SU-DHL-6 (cell line): Measurements from ENCODE around the gene WWP2.

Experiments
- H2AFZ ChIP-seq: fragments of 200-600 bp; sonication (generic); 2 replicates; pipeline ENCODE4 v1.6.1; 2014; ENCODE audit warnings: low read depth, mild to moderate bottlenecking, moderate library complexity, mixed read lengths, antibody characterized with exemption, low read length; ENCODE audit not compliant: severe bottlenecking
- H3F3A ChIP-seq: fragments of 200-600 bp; shearing (Covaris generic); 2 replicates; pipeline ENCODE4 v1.6.0; 2016; ENCODE audit warnings: antibody characterized with exemption, mild to moderate bottlenecking; ENCODE audit not compliant: insufficient read depth
- H3K27ac ChIP-seq: fragments of 200-600 bp; sonication (generic); 2 replicates; pipeline ENCODE4 v1.5.1; 2016; ENCODE audit warnings: low read depth, mild to moderate bottlenecking, low read length, moderate library complexity, mixed read lengths
- H3K27me3 ChIP-seq: fragments of 200-600 bp; sonication (generic), shearing (Covaris generic); 2 replicates; pipeline ENCODE4 v1.6.0; 2014; ENCODE audit warnings: mild to moderate bottlenecking, low read length
- H3K36me3 ChIP-seq: fragments of 200-600 bp; sonication (generic); 2 replicates; pipeline ENCODE4 v1.6.1; 2014; ENCODE audit warnings: mild to moderate bottlenecking, low read length, mixed read lengths
- H3K4me2 ChIP-seq: fragments of 300-600, 200-600 bp; shearing (Covaris generic), sonication (generic); 2 replicates; pipeline ENCODE4 v1.6.0; 2014; ENCODE audit warnings: low read length, low read depth, mild to moderate bottlenecking; ENCODE audit not compliant: poor library complexity, severe bottlenecking
- H3K4me3 ChIP-seq: fragments of 200-600 bp; sonication (generic); 2 replicates; pipeline ENCODE4 v1.5.1; 2014; ENCODE audit warnings: antibody characterized with exemption, low read length, mild to moderate bottlenecking, mixed read lengths; ENCODE audit not compliant: insufficient read depth, poor library complexity, severe bottlenecking
- H3K79me2 ChIP-seq: fragments of 200-600 bp; sonication (generic); 2 replicates; pipeline ENCODE4 v1.6.1; 2014; ENCODE audit warnings: mild to moderate bottlenecking, low read length, moderate library complexity; ENCODE audit not compliant: insufficient read depth
- H3K9ac ChIP-seq: fragments of 200-600 bp; sonication (generic); 2 replicates; pipeline ENCODE4 v1.7.0; 2014; ENCODE audit warnings: mild to moderate bottlenecking, low read length
- H3K9me2 ChIP-seq: fragments of 200-600 bp; sonication (generic); replicated peaks from 2 replicates; pipeline ENCODE4 v1.6.1; 2014; ENCODE audit warnings: low read length; ENCODE audit not compliant: insufficient read depth
- H3K9me3 ChIP-seq: fragments of 200-600 bp; sonication (generic); 2 replicates; pipeline ENCODE4 v1.6.1; 2014; ENCODE audit warnings: low read length, mixed read lengths; ENCODE audit not compliant: insufficient read depth
- H4K20me1 ChIP-seq: fragments of 200-600 bp; sonication (generic); 2 replicates; pipeline ENCODE4 v1.6.1; 2014; ENCODE audit warnings: low read depth, mild to moderate bottlenecking, antibody characterized with exemption, low read length, moderate library complexity, mixed read lengths
- EZH2phosphoT487 ChIP-seq: fragments of 200-600 bp; sonication (generic), shearing (Covaris generic); conservative IDR thresholded peaks from 2 replicates; pipeline ENCODE4 v1.6.1; 2018; ENCODE audit warnings: mild to moderate bottlenecking, antibody characterized with exemption, low read length, moderate library complexity, mixed read lengths
- TF ChIP-seq, protein P1 (sequence below): fragments of 200-600 bp; sonication (generic); IDR thresholded peaks from one replicate; pipeline ENCODE4 v1.5.1; 2017; ENCODE audit warnings: antibody characterized with exemption, mild to moderate bottlenecking, low read length, moderate library complexity; ENCODE audit not compliant: insufficient read depth, poor library complexity, severe bottlenecking

Gene WWP2

DNA sequence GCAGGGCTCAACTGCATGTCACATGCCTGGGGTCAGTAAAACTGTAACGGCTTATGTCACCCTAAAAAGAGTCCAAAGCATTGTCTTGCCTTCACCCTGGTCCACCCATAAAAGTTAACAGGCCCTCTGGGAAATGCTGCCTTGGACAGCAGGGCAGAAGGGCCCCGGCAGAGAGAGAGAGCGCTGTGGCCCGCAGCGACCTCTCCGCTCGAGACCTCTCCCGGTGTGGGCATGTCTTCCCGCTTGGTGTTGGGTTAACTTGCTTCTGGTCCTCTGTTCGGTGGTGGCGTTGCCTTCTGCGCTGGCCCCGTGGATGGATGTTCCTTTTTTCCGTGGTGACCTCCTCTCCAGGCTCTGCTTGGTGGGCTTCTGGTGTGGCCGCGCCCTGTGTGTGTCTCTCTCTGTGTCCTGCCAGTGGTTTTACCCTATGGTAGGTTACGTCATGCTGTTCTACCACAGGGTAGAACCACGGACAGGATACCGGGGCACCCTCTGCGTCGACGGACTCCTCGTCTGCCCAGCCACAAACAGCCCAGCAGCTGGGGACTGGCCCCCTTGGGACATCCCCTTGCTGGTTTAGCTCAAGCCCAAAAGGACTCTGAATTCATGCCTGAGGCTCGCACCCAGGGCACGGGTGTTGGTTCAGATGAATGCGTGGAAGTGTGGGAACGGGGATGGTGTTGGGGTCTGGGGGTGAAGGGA, 170.7 kb downstream of the WWP2 start:
- no peak overlapping the region for H2AFZ ChIP-seq
- H3K36me3 ChIP-seq, result no peaks in the 10 kb centered on the region
- no peaks in the 10 kb centered on the region for H3K9me3 ChIP-seq
- no peak overlapping the region for H3K4me2 ChIP-seq
- no peaks in the 10 kb centered on the region for H3K27me3 ChIP-seq
- no peaks in the 10 kb centered on the region for H3K79me2 ChIP-seq
- no peaks in the 10 kb centered on the region for H4K20me1 ChIP-seq
- H3K9ac ChIP-seq, result no peak overlapping the region
- no peaks in the 10 kb centered on the region for H3F3A ChIP-seq
- H3K4me3 ChIP-seq, result no peak overlapping the region
- TF ChIP-seq, protein P1, sequence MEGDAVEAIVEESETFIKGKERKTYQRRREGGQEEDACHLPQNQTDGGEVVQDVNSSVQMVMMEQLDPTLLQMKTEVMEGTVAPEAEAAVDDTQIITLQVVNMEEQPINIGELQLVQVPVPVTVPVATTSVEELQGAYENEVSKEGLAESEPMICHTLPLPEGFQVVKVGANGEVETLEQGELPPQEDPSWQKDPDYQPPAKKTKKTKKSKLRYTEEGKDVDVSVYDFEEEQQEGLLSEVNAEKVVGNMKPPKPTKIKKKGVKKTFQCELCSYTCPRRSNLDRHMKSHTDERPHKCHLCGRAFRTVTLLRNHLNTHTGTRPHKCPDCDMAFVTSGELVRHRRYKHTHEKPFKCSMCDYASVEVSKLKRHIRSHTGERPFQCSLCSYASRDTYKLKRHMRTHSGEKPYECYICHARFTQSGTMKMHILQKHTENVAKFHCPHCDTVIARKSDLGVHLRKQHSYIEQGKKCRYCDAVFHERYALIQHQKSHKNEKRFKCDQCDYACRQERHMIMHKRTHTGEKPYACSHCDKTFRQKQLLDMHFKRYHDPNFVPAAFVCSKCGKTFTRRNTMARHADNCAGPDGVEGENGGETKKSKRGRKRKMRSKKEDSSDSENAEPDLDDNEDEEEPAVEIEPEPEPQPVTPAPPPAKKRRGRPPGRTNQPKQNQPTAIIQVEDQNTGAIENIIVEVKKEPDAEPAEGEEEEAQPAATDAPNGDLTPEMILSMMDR, result no peak
- no peak for TF ChIP-seq EZH2phosphoT487
- no peak overlapping the region for H3K27ac ChIP-seq
- no peaks in the 10 kb centered on the region for H3K9me2 ChIP-seq

DNA sequence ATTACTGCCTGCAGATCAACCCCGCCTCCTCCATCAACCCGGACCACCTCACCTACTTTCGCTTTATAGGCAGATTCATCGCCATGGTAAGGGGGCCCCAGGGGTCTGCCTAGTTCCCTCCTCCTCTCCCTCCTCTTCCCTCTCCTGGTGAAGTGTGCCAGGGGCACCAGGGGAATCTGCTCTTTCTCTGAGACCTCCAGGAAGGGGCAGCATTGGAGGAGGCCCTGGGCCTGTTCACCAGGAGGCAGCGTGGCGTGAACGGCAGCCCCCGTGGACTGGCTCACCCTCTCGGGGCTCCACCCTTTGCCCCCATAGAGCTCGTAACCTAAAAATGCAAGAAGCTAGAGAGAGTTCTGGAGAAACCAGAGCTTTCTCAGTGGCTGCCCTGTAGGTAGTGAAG, 171.9 kb downstream of the WWP2 start:
- no peaks in the 10 kb centered on the region for H3K36me3 ChIP-seq
- no peak overlapping the region for H3K9ac ChIP-seq
- no peaks in the 10 kb centered on the region for H3F3A ChIP-seq
- H3K4me2 ChIP-seq, result no peak overlapping the region
- H3K9me2 ChIP-seq, result no peaks in the 10 kb centered on the region
- no peaks in the 10 kb centered on the region for H4K20me1 ChIP-seq
- H3K27ac ChIP-seq, result no peak overlapping the region
- no peak overlapping the region for H3K4me3 ChIP-seq
- no peaks in the 10 kb centered on the region for H3K9me3 ChIP-seq
- no peak overlapping the region for H2AFZ ChIP-seq
- TF ChIP-seq EZH2phosphoT487, result no peak
- TF ChIP-seq, protein P1, result no peak
- H3K79me2 ChIP-seq, result no peaks in the 10 kb centered on the region
- H3K27me3 ChIP-seq, result no peaks in the 10 kb centered on the region

DNA sequence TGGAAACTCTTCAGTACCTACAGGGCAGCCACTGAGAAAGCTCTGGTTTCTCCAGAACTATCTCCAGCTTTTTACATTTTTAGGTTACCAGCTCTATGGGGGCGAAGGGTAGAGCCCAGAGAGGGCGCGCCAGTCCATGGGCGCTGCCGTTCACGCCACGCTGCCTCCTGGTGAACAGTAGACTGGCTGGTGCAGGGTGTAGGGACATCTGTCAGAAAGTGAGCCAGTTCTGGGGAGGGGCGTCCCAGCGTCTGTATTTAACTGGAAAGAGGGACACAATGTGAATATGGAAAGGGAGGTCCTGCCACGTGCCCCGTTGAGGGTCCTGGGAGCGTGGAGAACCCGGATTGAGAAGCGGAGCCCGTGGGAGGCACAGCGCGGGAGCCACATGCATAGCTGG, 172.6 kb downstream of the WWP2 start:
- TF ChIP-seq, protein P1, result no peak
- TF ChIP-seq EZH2phosphoT487, result no peak
- Histone ChIP-seq H3K27me3 (no peaks in the 10 kb centered on the region), H3K9me3 (no peaks in the 10 kb centered on the region), H3K4me2 (no peak overlapping the region), H3K4me3 (no peak overlapping the region), H3K9me2 (no peaks in the 10 kb centered on the region), H3K27ac (no peak overlapping the region), H3K9ac (no peak overlapping the region), H3K36me3 (no peaks in the 10 kb centered on the region), H3F3A (no peaks in the 10 kb centered on the region), H3K79me2 (no peaks in the 10 kb centered on the region), H2AFZ (no peak overlapping the region), H4K20me1 (no peaks in the 10 kb centered on the region)
